Measurements from ENCODE around the gene PGAM1. TPM values are rescaled to one million over a fixed set of nuclear protein-coding genes. Genes with fewer than 3 reads are reported as not detected.
"Not testable (repeated sequence)": the region's sequence is repeated elsewhere in the genome, so short reads cannot be mapped to it uniquely, and the experiment has no call there.

PGAM1 gene
- total RNA-seq, 6 donors from 2014 or later: 55.5 to 184 (median 137) TPM

- peaks cover 0 to 14% (median 2%) of the 10 kb centered on the region in 4 donors for H3K4me1 ChIP-seq
- ATAC-seq (ENCODE audit: low FRiP score in 2 of 2): no peak
- 53 to 64% methylated on average over 6 of the region's 6 CpGs for WGBS, 2 donors
- no peaks in the 10 kb centered on the region for H3K9me3 ChIP-seq
- no peaks in the 10 kb centered on the region for H3K27me3 ChIP-seq
- no peaks in the 10 kb centered on the region for H3K36me3 ChIP-seq
- no peak for TF ChIP-seq CTCF (IDR thresholded peaks at IDR 0.05)
- no peak for TF ChIP-seq POLR2AphosphoS5 (IDR thresholded peaks at IDR 0.05)
- TF ChIP-seq EP300 (IDR thresholded peaks at IDR 0.05): no peak
- DNase-seq: no peak
- no peak overlapping the region for H3K27ac ChIP-seq
- H3K4me3 ChIP-seq: no peak overlapping the region
Measured at GRCh38 chr10:97416565-97416964, 9.4 kb upstream of the PGAM1 start.

- not testable (repeated sequence) for H3K9me3 ChIP-seq; H3K4me3 ChIP-seq; H3K27me3 ChIP-seq; H3K36me3 ChIP-seq; ATAC-seq (ENCODE audit: low FRiP score in 2 of 2)
- Histone ChIP-seq H3K4me1 (peaks cover 30 to 45% (median 37%) of the 10 kb centered on the region in 4 donors), H3K27ac (peak overlapping the region; percentile 13 to 94 (median 53))
- WGBS, 2 donors: 48 to 55% methylated on average over 8 of the region's 8 CpGs
- DNase-seq: peak in 1 of 2 donors; percentile 55
Measured at GRCh38 chr10:97423757-97424098, 2.3 kb upstream of the PGAM1 start.

- Histone ChIP-seq H3K4me1 (peaks cover 30 to 50% (median 38%) of the 10 kb centered on the region in 4 donors), H3K36me3 (peaks cover 4 to 30% (median 17%) of the 10 kb centered on the region in 4 donors), H3K27me3 (no peaks in the 10 kb centered on the region), H3K27ac (peak overlapping the region; percentile 88 to 94 (median 92)), H3K9me3 (no peaks in the 10 kb centered on the region), H3K4me3 (peak overlapping the region; percentile 72 to 97 (median 92))
- WGBS, 2 donors: 16 to 18% methylated on average over 22 to 30 of the region's 34 CpGs
- TF ChIP-seq POLR2AphosphoS5 (IDR thresholded peaks at IDR 0.05) (no peak), EP300 (IDR thresholded peaks at IDR 0.05) (no peak), CTCF (IDR thresholded peaks at IDR 0.05) (no peak), POLR2A (IDR thresholded peaks at IDR 0.05) (no peak)
- no peak for DNase-seq
- ATAC-seq (ENCODE audit: low FRiP score in 2 of 2): peak in 1 of 2 donors; percentile 6
Measured at GRCh38 chr10:97426776-97427570, 982 bp downstream of the PGAM1 start.

DNA sequence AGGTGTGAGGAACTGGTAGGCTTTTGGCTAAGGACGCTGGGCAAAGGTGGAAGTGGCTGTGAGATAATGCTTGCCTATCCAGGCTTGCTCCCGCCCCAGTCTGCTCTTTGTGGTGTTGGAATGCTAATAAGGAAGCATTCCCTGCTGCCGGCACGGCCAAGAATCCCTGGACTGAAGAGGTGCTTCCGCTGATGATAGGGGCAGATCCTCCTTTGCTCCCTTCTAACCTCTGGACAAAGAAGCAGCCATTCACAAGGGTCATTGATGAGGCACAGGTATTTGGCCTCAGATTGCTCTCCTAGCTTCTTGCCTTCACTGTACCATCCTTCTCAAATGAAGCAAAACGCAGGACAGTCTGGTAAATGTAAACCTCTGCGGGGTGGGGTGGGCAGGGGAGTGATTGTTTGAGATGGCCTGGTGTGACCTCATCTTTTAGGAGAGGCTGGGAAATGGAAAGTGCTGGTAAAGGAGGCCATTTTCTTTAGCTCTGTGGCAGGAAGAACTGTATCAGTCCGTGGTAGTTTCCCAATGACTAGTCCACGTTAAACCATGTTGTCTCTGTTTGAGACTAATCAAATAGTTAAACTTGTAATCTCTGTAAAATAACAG lies 1.7 kb downstream of the PGAM1 start:
- H3K36me3 ChIP-seq: peaks cover 4 to 33% (median 20%) of the 10 kb centered on the region in 4 donors
- H3K27me3 ChIP-seq: no peaks in the 10 kb centered on the region
- TF ChIP-seq EP300 (IDR thresholded peaks at IDR 0.05) (no peak), POLR2AphosphoS5 (IDR thresholded peaks at IDR 0.05) (no peak), POLR2A (IDR thresholded peaks at IDR 0.05) (no peak), CTCF (IDR thresholded peaks at IDR 0.05) (no peak)
- H3K4me3 ChIP-seq: peak overlapping the region; percentile 3 to 97 (median 83)
- H3K27ac ChIP-seq: peak overlapping the region; percentile 88 to 94 (median 92)
- DNase-seq (peak in 1 of 2 donors; percentile 54), ATAC-seq (ENCODE audit: low FRiP score in 2 of 2) (no peak)
- H3K9me3 ChIP-seq: no peaks in the 10 kb centered on the region
- H3K4me1 ChIP-seq: peaks cover 30 to 50% (median 38%) of the 10 kb centered on the region in 4 donors
- 12 to 20% methylated on average over 6 to 9 of the region's 9 CpGs for WGBS, 2 donors

DNA sequence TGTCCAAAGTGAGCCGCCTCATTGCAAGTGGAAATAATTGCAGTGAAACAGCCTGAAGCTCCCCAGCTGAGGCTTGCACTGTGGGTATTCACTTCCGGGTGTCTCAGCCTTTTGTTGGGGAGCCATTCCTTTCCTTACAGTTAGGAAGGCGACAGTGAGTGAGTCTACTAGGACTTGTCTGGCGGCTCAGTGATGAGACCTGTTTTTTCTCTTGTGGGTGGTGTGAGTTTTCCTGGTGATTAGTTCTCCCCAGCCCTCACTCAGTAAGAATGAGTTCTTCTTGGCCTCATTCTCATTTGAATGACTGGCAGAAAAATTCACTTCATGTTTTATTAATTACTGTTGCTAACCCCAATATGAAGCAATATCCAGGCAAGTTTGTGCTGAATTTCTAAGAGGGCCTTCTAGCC lies 2.6 kb downstream of the PGAM1 start:
- Histone ChIP-seq H3K36me3 (peaks cover 7 to 37% (median 24%) of the 10 kb centered on the region in 4 donors), H3K4me1 (peaks cover 26 to 44% (median 36%) of the 10 kb centered on the region in 4 donors), H3K4me3 (no peak overlapping the region), H3K9me3 (no peaks in the 10 kb centered on the region), H3K27ac (peak overlapping the region; percentile 36 to 94 (median 91)), H3K27me3 (no peaks in the 10 kb centered on the region)
- DNase-seq (no peak), ATAC-seq (ENCODE audit: low FRiP score in 2 of 2) (no peak)
- WGBS, 2 donors: 56 to 69% methylated on average over 4 of the region's 4 CpGs
- TF ChIP-seq POLR2A (IDR thresholded peaks at IDR 0.05) (no peak), CTCF (IDR thresholded peaks at IDR 0.05) (no peak), EP300 (IDR thresholded peaks at IDR 0.05) (no peak), POLR2AphosphoS5 (IDR thresholded peaks at IDR 0.05) (no peak)

Data from upper lobe of left lung (tissue), 6 donors.